ENCODE data around the gene PTRH2.
A peak's percentile ranks its signal among the peaks of the same experiment; 100 is the strongest.

PTRH2 gene

DNA sequence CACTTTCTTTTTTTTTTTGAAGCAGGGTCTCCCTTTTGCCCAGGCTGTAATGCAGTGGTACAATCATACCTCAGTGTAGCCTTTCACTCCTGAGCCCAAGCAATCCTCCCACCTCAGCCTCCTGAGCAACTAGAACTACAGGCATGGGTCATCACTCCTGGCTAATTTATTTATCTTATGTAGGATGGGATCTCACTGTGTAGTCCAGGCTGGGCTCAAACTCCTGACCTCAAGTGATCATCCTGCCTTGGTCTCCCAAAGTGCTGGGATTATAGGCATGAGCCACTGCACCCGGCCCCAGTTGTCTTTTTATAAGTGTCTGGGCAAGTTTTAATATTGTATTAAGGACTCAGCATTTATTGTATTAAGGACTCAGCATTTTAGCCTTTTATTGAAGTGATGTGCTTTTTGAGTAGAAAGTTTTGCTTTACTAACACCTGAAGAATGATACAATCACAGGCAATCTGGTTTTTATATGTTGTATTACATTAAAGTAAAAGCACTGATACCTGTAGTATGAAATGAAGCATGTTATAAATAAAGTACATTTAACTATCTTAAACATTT, 23.1 kb upstream of the PTRH2 start:
- no peak for DNase-seq (ENCODE audit: low spot score in 2 of 2)
- Mint-ChIP-seq H3K36me3 (peaks cover 37% of the 10 kb centered on the region), H3K9me3 (no peaks in the 10 kb centered on the region), H3K4me3 (no peak overlapping the region), H3K4me1 (peaks cover 6% of the 10 kb centered on the region), H3K27ac (no peak overlapping the region)
- no peak for ATAC-seq

DNA sequence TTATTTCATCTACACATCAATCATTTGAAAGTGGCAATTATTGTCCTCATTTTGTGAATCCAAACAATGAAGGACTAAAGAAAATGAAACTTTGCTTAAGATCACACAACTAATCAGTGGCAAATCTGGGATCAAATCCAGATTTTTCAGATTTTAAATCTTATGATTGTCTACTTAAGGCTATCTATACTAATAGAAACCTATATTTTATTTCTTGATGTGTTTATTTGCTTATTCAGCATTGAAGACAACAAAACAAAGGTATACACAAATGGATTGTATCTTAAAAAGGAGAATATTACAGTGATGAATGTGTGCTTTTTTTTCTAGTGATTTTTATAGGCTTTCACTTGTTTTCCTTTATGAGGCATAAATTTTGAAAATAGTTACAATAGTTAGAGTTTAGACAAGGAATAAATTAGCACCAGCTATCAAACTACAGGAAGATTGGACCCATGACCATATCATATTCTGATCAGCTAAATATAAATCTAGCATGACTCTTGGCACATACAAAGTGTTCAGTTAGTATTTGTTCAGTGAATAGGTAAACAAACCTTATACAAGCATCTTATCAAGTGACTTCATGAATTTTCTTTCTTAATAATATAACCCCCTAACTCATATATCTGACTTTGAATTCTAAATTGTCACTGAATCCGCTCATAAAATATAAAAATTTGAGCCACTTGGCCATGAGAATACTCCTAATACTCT, 20.7 kb upstream of the PTRH2 start:
- peaks cover 22% of the 10 kb centered on the region for H3K36me3 Mint-ChIP-seq
- no peak for DNase-seq (ENCODE audit: low spot score in 2 of 2)
- no peak overlapping the region for H3K4me3 Mint-ChIP-seq
- no peak overlapping the region for H3K27ac Mint-ChIP-seq
- H3K9me3 Mint-ChIP-seq, result no peaks in the 10 kb centered on the region
- H3K4me1 Mint-ChIP-seq, result peaks cover 20% of the 10 kb centered on the region
- no peak for ATAC-seq

DNA sequence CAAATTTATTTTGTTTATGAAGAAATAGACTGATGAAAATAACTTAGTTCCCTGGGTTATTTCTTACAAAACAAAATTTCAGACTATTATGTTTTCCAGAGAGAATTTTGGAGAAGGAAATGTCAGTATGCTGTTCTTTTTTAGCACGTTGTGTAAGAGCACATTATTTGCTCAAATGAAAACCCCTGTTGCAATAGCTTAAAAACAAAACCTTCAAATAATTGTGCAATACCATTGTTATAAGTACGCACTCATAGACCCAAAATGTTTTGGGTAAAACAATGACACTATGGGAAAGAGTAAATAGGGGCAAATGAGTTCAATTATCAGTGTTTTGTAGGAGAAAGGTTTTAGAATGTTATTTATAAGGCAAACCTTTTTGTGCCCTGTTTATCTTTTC, 18.5 kb upstream of the PTRH2 start:
- DNase-seq (ENCODE audit: low spot score in 2 of 2) (no peak), ATAC-seq (no peak)
- Mint-ChIP-seq H3K9me3 (no peaks in the 10 kb centered on the region), H3K27ac (no peak overlapping the region), H3K36me3 (peaks cover 7% of the 10 kb centered on the region), H3K4me3 (no peak overlapping the region), H3K4me1 (peaks cover 22% of the 10 kb centered on the region)

DNA sequence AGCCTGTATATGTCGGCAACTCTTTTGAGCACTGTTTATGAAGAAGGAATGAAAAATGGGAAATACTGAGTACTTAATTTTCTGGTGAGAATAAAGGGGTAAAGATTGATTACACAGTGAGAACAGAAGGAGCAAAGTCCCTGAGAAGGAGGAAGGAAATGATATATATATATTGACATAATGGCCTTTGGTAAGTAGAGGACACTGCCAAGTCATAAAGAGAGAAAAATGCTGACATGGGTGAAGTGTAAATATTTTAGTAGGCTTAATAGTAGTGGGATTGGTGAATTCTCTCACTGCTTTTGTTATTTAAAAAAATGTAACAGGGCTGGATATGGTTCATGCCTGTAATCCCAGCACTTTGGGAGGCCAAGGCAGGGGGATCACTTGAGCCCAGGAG, 16.4 kb upstream of the PTRH2 start:
- Mint-ChIP-seq H3K4me3 (no peak overlapping the region), H3K27ac (peak overlapping the region; percentile 3), H3K4me1 (peaks cover 28% of the 10 kb centered on the region), H3K9me3 (no peaks in the 10 kb centered on the region), H3K36me3 (peaks cover 7% of the 10 kb centered on the region)
- DNase-seq (ENCODE audit: low spot score in 2 of 2), result no peak
- no peak for ATAC-seq

DNA sequence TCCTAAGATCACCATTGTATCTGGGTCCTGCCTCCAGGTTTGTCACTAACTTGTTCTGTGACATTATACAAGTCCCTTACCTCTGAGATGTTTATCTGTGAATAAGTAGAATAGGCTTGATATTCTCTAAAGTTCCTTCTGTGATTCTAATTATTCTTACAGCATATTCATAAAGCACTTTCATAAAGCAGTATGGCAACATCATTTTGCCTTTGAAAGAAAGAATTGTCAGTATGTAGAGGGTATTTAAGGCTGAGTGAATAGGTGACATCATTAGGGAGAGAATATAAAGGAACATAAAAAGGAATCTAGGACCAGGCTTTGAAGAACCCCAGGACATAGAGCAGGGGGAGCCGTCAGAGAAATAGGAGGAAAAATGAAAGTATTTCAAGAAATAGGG, 15.8 kb upstream of the PTRH2 start:
- Mint-ChIP-seq H3K4me3 (no peak overlapping the region), H3K9me3 (no peaks in the 10 kb centered on the region), H3K36me3 (peaks cover 7% of the 10 kb centered on the region), H3K27ac (peak overlapping the region; percentile 3), H3K4me1 (peaks cover 32% of the 10 kb centered on the region)
- ATAC-seq (no peak), DNase-seq (ENCODE audit: low spot score in 2 of 2) (no peak)

DNA sequence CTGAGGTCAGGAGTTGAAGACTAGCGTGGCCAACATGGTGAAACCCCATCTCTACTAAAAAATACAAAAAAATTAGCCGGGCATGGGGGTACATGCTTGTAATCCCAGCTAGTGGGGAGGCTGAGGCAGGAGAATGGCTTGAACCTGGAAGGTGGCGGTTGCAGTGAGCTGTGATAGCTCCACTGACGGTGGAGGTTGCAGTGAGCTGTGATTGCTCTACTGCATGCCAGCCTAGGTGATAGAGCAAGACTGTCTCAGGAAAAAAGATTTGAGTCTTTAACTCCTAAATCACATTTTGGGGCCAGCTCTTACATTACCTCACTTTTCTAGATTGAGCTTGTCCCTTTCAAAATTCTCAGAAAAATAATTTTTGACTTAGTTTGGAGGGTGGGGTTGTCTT, 15.4 kb upstream of the PTRH2 start:
- peaks cover 7% of the 10 kb centered on the region for H3K36me3 Mint-ChIP-seq
- peaks cover 32% of the 10 kb centered on the region for H3K4me1 Mint-ChIP-seq
- H3K27ac Mint-ChIP-seq, result peak overlapping the region; percentile 3
- ATAC-seq, result no peak
- DNase-seq (ENCODE audit: low spot score in 2 of 2), result no peak
- no peaks in the 10 kb centered on the region for H3K9me3 Mint-ChIP-seq
- no peak overlapping the region for H3K4me3 Mint-ChIP-seq

DNA sequence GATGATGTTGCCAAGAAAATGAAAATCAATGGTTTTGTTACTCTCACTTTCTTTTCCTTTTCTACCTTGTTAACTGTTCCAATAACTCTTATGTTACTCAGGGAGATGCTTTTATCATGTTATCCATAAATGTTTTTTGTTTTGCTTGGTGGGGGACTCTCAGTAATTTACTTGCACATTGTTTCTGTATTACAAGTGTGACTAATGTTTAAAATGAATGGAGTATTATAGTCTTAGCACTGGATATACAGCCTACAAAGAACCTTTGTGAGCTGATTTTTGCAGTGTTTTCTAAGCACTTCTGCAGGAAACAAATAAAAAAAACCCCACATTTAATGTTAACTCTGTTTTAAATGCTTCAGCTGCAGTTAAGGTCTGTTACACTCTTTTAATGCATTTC, 12.3 kb upstream of the PTRH2 start:
- H3K36me3 Mint-ChIP-seq, result peaks cover 7% of the 10 kb centered on the region
- H3K27ac Mint-ChIP-seq, result no peak overlapping the region
- H3K9me3 Mint-ChIP-seq, result no peaks in the 10 kb centered on the region
- ATAC-seq (no peak), DNase-seq (ENCODE audit: low spot score in 2 of 2) (no peak)
- no peak overlapping the region for H3K4me3 Mint-ChIP-seq
- H3K4me1 Mint-ChIP-seq, result peaks cover 41% of the 10 kb centered on the region

DNA sequence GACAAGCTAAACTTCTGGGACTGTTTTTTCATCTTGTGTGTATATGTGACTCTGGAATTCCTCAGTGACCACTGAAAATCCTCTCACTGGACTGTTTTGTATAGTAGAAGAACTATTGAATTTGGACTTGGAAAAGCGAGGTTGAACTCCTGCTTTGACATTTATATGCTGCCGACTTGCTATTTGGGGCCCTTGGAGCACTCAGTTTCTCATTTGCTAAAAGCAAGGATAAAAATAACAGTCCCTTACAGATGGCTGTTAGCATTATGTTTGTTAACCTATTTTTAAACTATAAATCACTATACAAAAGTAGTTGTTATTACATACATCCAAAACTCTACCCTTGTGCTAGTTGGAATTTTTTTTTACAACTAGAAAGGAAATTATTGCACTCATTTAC, 9.2 kb upstream of the PTRH2 start:
- Mint-ChIP-seq H3K4me1 (peaks cover 34% of the 10 kb centered on the region), H3K9me3 (no peaks in the 10 kb centered on the region), H3K36me3 (peaks cover 13% of the 10 kb centered on the region), H3K27ac (no peak overlapping the region), H3K4me3 (no peak overlapping the region)
- DNase-seq (ENCODE audit: low spot score in 2 of 2) (no peak), ATAC-seq (no peak)

DNA sequence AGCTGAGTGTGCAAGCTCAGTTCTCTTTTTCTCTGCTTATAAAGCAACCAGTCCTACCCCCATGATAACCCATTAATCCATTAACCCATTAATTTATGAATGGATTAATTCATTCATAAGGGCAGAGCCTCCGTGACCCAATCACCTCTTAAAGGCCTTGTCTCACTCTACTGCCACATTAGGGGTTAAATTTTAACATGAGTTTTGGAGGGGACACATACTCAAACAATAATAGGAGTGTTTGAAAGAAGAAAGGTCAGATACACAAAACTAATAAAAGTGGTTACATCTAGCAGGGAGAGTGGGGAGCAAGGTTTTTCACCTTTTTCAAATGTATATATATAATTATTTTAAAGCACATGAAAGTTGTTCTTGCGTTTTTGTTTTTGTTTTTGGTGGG, 7.0 kb upstream of the PTRH2 start:
- H3K36me3 Mint-ChIP-seq, result peaks cover 13% of the 10 kb centered on the region
- H3K4me1 Mint-ChIP-seq, result peaks cover 34% of the 10 kb centered on the region
- H3K9me3 Mint-ChIP-seq, result no peaks in the 10 kb centered on the region
- H3K27ac Mint-ChIP-seq, result no peak overlapping the region
- DNase-seq (ENCODE audit: low spot score in 2 of 2) (no peak), ATAC-seq (no peak)
- H3K4me3 Mint-ChIP-seq, result no peak overlapping the region

DNA sequence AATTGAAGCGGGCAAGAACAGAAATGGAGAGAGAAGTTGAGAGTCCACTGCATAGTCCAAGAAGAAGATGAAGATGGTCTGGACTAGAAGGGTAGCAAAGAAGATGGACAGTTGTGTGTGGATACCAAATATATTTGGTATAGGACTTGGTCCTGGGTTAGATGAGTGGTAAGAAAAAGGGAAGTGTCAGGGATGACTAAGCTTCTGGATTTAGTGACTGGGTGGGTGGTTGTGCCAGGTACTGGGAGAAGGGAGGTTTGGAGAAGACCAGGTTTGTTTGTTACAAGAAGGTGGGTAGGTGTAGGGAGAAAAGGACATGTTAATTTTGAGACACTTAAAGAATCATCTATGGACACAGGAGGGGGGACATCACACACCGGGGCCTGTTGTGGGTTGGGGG, 5.6 kb upstream of the PTRH2 start:
- H3K27ac Mint-ChIP-seq, result no peak overlapping the region
- H3K9me3 Mint-ChIP-seq, result no peaks in the 10 kb centered on the region
- H3K4me3 Mint-ChIP-seq, result no peak overlapping the region
- H3K4me1 Mint-ChIP-seq, result peaks cover 33% of the 10 kb centered on the region
- H3K36me3 Mint-ChIP-seq, result peaks cover 21% of the 10 kb centered on the region
- ATAC-seq, result no peak
- no peak for DNase-seq (ENCODE audit: low spot score in 2 of 2)

DNA sequence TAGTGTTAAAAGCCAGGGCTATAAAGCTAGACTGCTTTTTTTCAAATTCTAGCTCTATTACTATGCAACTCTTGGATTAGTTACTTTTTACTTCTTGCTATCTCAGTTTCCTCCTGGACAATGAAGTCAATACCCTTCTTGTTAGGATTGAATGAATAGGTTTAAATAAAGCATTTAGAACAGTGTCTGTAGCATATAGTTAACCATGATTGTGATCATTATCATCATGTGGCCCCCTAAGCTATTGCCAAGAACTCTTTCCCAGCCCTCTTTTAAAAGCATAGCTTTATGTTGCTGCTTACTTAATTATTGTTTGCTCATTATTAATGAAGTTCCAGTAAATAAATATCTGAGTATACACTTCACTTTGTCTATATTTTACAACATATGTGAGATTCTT, 4.7 kb upstream of the PTRH2 start:
- Mint-ChIP-seq H3K4me3 (no peak overlapping the region), H3K36me3 (peaks cover 30% of the 10 kb centered on the region), H3K4me1 (peaks cover 33% of the 10 kb centered on the region), H3K27ac (no peak overlapping the region), H3K9me3 (no peaks in the 10 kb centered on the region)
- ATAC-seq (no peak), DNase-seq (ENCODE audit: low spot score in 2 of 2) (no peak)

DNA sequence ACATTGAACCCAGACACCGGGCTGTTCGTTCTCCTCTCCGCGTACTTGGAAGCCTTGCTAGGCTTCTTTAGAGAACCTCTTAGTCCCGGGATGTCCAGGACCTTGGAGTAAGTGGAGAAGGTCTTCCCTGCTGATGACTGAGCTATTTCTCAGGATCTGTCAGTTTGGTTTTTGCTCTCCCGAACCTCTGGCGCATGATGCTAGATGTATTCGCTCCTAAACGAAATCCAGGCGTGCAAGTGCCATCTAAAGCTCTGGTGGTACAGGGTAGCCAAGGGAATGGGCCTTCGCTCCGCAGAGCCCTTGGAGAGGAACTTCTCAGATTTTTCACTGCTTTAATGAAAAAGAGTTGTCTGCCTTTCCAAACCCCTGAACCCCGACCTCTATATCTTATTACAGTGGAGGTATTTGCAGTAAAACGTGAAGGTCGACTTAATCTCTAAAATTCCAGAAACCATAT, 771 bp upstream of the PTRH2 start:
- Mint-ChIP-seq H3K4me3 (peak overlapping the region; percentile 86), H3K27ac (peak overlapping the region; percentile 96), H3K9me3 (no peaks in the 10 kb centered on the region), H3K4me1 (peaks cover 50% of the 10 kb centered on the region), H3K36me3 (peaks cover 62% of the 10 kb centered on the region)
- ATAC-seq, result no peak
- DNase-seq (ENCODE audit: low spot score in 2 of 2), result peak in 1 of 2 donors; percentile 57

DNA sequence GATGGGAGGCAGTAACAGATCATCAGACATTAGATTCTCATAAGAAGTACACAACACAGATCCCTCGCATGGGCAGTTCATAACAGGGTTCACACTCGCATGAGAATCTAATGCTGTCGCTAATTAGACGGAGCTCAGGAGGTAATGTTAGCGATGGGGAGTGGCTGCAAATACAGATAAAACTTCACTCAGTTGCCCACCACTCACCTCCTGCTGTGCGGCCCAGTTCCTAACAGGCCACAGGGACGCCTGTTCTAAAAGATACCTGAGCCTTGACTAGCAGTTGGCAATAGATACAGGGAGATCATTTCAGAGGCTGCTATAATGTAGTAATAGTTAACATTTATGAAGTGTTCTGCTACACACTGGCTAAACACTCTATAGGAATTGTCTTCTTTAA, 4.9 kb downstream of the PTRH2 start:
- Mint-ChIP-seq H3K27ac (peak overlapping the region; percentile 41), H3K4me3 (no peak overlapping the region), H3K36me3 (peaks cover 92% of the 10 kb centered on the region), H3K4me1 (peaks cover 76% of the 10 kb centered on the region), H3K9me3 (no peaks in the 10 kb centered on the region)
- DNase-seq (ENCODE audit: low spot score in 2 of 2), result no peak
- ATAC-seq, result no peak

DNA sequence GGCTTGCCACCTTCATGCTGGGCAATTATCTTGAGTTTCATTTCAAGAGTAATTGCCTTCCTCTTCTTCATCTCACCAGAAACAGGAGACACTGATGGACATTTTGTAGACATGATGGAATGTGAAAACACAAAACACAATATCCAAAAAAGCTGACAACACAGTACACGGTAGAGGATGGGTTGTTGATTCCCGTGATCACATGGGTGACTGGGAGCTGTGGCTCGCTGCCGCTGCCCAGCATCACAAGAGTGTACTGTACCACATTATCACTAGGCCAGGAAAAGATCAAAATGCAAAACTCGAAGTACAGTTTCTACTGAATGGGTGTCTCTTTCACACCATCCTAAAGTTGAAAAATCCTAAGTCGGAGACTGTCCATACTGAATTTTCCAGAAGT, 7.4 kb downstream of the PTRH2 start:
- ATAC-seq, result no peak
- Mint-ChIP-seq H3K4me1 (peaks cover 67% of the 10 kb centered on the region), H3K4me3 (no peak overlapping the region), H3K9me3 (no peaks in the 10 kb centered on the region), H3K36me3 (peaks cover 93% of the 10 kb centered on the region), H3K27ac (peak overlapping the region; percentile 11)
- DNase-seq (ENCODE audit: low spot score in 2 of 2), result no peak

DNA sequence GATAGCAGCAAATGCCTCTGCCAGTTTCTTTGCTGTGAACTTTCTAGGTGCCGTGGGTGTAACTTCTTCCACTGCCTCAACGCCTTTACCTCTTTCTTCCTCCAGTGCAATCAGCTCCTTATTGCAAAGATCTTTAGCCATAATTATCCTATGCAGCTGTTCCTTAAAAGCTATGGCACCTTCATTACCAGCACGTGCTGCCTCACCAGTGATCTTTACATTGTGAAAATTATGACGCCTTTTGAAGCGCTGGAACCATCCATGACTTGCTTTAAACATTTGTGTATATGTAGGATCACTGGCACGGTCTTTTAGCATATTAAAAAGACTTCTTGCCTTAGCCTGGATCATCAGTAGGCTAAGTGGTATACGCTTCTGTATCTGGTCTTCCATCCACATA, 8.0 kb downstream of the PTRH2 start:
- peak overlapping the region; percentile 11 for H3K27ac Mint-ChIP-seq
- DNase-seq (ENCODE audit: low spot score in 2 of 2), result no peak
- H3K4me1 Mint-ChIP-seq, result peaks cover 62% of the 10 kb centered on the region
- H3K4me3 Mint-ChIP-seq, result no peak overlapping the region
- ATAC-seq, result no peak
- H3K36me3 Mint-ChIP-seq, result peaks cover 93% of the 10 kb centered on the region
- H3K9me3 Mint-ChIP-seq, result no peaks in the 10 kb centered on the region

DNA sequence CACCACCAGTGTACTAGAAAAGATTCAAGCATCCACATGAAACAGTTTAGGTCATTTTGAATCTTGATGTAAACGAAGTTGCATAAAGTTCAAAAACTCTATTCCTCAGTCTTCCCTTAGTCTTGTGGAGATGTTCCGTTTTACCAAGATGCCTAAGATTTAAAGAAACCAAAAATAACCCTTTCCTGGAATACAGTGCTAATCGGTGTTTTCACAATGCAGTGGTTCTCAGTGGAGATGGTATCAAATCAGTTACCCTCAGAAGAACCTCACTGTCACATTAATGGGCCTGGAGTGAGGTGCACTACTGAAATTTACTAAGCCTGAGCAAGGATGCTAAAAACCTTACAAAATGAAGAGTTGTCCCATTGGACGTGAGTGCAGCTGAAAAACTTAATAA, 9.1 kb downstream of the PTRH2 start:
- H3K36me3 Mint-ChIP-seq, result peaks cover 93% of the 10 kb centered on the region
- ATAC-seq (no peak), DNase-seq (ENCODE audit: low spot score in 2 of 2) (no peak)
- peaks cover 56% of the 10 kb centered on the region for H3K4me1 Mint-ChIP-seq
- no peaks in the 10 kb centered on the region for H3K9me3 Mint-ChIP-seq
- peak overlapping the region; percentile 11 for H3K27ac Mint-ChIP-seq
- H3K4me3 Mint-ChIP-seq, result no peak overlapping the region

Data from stimulated activated effector memory CD8-positive, alpha-beta T cell treated with anti-CD3 and anti-CD28 coated beads, Interleukin-12 subunit alpha, Interleukin-12 subunit beta, amount 100 ng/mL, for 72 hours (primary cell).